ENCODE results near the gene MYL7.

Gene MYL7

DNA sequence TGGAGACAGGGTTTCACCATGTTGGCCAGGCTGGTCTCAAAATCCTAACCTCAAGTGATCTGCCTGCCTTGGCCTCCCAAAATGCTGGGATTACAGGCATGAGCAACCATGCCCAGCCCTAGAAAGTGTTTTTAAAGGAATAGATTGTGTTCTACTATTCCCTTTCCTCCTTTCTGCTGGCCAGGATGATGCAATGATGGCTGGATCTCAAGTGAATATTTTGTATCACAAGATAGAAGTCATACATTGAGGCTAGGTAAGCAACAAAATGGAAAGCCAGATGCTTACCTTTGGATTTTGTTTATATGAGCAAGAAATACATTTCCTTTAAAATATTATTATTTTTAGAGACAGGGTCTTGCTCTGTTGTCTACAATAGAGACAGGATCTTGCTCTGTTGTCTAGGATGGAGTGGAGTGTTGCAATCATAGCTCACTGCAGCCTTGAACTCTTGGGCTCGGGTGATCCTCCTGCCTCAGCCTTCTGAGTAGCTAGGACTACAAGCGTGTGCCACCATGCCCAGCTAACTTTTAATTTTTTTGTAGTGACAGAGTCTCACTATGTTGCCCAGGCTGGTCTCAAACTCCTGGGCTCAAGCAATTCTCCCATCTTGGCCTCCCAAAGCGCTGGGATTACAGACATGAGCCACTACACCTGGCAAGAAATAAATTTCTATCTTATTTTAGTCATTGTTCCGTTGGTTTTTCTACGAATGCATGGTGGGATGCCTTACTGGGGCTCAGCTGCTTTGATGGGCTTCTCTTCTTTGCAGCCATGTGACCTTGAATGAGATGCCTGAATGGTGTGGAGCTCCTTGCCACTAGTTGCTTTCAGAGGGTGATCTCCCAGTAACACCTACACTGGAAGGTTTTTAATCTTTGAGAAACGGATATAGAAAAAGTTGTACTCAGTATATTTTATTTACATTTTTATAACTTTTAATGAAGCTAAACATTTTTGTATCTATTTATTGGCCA, 42.8 kb downstream of the MYL7 start:
- no peak for DNase-seq

DNA sequence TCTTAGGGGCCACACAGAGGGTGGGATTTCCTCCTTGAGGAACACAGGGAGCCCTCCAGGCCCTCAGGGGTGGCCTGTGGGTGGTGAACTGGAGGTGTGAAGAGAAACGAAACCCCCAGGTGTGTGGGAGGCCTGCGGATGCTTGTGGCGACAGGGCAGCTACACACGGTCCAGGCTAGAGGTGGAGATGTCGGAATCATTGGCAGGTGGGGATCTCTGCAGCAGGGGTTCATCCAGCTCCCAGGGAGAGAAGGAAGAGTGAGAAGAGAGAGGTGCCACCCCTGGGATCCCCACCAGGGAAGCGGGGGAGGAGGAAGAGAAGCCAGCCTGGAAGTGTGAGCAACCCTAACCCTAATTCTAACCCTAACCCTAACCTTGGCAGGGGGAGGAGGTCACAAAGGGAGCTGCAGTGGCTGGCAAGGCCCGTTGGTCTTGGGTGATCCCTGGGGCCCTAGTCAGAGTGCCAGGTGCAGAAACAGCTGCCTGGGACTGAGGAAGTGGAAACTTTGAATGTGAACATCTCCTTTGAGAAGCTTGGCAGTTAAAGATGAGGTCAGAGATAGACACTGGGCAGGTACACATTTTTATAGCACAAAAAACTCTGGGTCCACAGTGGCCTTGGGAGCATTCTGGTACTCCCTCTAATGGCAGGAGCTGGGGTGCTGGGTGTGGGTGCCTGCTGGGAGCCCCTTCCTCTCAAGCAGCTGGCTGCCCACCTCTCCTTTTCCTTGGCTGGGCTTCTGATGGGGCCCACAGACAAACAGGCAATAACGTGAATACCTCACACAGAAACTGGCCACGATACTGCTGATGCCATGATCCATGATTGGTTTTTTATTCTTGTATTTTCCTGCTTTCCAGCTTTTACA, 43.8 kb downstream of the MYL7 start:
- DNase-seq: no peak

- no peak for DNase-seq
Measured at GRCh38 chr7:44096326-44096881, 44.7 kb downstream of the MYL7 start.

DNA sequence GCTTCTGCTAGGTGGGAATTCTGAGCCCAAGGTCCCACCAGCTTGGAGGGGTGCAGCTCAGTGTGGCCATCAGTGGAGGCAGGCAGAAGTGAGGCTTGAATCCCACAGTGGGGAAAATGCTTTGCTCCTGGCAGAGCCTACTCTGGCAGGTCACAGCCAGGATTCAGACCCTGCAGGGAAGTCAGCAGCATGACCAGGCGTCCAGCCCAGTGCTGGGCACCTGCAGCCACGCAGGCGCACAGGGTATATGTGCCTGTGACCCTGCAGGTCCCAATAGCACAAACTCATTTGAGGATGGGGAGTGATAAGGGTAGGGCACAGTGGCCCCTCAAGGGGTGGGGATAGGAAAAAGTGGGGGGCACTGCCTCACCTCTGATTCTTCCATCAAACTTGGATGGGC, 45.4 kb downstream of the MYL7 start:
- no peak for DNase-seq

DNA sequence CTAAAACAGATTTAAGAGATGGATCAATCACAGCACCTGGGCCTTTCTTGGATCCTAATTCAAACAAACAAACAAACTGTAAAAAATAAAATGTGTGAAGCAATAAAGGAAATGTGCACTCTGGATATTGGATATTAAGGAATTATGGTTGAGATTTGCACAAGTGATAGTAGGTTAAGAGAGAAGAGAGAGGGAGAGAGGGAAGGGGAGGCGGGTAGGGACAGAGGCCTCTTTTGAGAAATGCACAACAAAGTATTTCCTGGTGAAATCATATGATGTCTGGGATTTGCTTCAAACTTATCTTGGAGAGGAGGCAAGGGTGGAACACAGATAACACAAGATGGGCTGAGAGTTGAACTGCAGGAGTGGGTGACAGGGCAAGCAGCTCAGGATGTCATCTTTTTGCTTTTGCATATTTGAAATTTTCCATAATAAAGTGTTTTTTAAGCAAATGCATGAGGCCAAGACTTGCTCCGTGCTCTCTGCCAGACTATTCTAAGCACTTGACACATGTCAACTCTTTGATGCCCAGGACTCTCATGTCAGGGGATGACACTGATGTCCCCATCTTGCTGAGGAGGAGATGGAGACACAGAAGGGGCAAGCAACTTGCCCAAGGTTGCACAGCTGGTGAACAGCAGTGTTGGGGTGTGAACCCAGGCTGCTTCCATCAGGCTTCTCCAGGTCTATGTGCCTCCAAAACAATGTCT, 46.1 kb downstream of the MYL7 start:
- no peak for DNase-seq

DNA sequence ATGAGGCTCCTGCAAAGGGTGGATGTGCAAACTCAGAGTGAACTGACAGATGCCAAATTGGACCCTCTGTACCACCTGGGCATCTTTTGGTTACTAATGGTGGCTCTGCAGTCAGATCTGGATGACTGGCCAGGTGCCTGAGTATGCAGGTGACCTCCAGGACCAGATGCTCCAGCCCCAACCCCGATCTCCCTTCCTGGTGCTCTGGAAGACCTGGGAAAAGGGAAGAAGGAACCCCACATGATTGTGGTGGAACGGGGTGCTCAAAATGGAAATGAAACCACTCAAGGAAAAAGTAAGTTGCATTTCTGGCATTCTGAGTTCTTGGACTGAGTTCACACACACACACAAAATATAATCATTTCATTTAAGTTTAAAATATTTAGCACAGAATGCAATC, 46.8 kb downstream of the MYL7 start:
- DNase-seq: no peak

- no peak for DNase-seq
Measured at GRCh38 chr7:44093102-44093641, 48.0 kb downstream of the MYL7 start.

Data from activated effector memory CD4-positive, alpha-beta T cell treated with Interleukin-2 at 50 U/mL for 16 hours (primary cell).